GM18508 (cell line): ENCODE measurements around the gene LRRC41.
A peak's percentile ranks its signal among the peaks of the same experiment; 100 is the strongest.
"Not testable (repeated sequence)": the region's sequence is repeated elsewhere in the genome, so short reads cannot be mapped to it uniquely, and the experiment has no call there.

Source experiments
- ATAC-seq: cut with Tn5 transposase; IDR thresholded peaks from one replicate; pipeline ENCODE4 v1.9.1; 2021; ENCODE audit warnings: moderate number of reproducible peaks; ENCODE audit not compliant: insufficient read depth, unreplicated experiment

The LRRC41 gene

DNA sequence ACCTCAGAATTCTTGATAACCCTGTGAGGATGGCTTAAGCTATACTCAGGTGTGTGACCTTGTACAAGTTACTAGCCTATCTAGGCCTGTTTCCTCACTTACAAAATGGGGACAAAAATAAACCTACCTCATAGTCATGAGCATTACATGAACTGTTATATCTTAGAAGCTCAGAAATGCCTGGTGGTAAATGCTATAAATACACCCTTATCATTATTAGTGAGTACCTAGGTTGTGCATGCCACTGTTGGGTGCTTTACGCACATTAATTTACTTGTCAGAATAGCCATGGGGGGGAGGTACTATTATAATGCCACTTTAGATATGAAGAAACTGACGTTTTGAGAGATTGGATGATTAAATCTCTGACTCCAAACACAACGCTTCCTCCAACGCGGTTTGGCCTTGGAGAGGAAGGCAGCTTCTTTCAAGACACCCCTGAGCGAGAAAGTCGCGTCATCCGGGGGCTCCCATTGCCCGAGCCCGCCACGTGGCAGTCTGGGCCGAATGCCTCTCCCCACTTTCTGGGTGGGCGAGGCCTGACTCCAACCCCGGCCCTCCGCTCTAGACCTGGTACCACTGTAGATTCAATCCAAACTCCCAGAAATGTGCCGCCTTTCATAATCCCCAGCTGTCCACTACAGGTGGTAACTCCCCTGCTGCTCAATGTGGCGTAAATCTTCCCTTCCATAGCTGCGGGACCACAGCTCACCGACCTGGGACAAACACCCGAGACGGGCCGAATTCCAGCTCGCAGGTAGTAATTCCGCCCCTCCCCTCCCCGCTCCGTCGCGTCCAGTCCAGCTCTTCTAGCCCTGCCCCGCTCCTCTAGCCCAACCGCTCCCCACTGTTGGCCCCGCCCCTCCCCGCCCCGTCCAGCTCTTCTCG is 56.6 kb downstream of the LRRC41 start:
- peak; percentile 17 for ATAC-seq

DNA sequence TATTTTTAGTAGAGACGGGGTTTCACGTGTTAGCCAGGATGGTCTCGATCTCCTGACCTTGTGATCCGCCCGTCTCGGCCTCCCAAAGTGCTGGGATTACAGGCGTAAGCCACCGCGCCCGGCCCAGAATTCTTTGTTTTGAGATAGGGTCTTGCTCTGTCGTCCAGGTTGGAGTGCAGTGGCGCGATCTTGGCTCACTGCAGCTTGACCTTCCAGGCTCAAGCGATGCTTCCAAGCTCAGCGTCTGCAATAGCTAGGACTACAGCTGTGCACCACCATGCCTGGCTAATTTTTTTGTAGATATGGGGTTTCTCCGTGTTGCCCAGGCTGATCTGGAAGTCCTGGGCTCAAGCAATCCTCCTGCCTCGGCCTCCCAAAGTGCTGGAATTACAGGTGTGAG is 57.3 kb downstream of the LRRC41 start:
- ATAC-seq = not testable (repeated sequence)

DNA sequence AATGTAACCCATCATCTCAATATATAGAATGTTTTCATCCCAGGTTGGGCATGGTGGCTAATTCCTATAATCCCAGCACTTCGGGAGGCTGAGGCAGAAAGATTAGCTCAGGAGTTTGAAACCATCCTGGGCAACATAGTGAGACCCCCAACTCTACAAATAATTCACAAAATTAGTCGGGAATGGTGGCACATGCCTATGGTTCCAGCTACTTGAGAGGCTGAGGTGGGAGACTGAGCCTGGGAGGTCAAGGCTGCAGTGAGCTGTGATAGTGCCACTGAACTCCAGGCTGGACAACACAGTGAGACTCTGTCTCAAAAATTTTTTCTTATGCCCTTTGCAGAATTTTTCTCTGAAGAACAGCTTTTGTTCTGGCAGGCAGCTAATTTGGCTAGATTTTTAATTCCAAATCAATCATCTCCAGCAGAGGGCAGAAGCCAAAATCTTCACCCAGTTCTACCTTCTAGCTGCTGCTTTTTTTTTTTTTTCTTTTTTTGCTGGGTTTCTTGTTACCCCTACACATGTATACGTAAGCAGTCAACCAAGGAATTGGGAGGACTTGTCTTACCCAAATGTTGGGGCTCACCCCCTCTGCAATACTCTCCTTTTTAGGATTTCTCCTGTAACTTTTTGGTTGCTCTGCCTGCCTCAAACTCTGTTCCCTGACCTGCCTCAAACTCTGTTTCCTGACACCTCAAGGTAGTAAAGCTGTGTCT is 58.6 kb downstream of the LRRC41 start:
- no peak for ATAC-seq

DNA sequence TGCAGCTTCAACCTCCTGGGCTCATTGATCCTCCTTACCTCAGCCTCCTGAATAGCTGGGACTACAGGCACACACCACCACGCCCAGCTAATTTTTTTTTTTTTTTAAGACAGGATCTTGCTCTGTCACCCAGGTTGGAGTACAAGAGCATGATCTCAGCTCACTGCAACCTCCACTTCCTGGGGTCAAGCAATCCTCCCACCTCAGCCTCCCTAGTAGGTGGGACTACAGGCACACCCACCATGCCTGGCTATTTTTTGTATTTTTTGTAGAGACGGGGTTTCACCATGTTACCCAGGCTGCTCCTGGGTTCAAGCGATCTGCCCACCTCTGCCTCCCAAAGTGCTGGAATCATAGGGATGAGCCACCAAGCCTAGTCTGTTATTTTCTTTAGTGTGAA is 59.6 kb downstream of the LRRC41 start:
- ATAC-seq = not testable (repeated sequence)

DNA sequence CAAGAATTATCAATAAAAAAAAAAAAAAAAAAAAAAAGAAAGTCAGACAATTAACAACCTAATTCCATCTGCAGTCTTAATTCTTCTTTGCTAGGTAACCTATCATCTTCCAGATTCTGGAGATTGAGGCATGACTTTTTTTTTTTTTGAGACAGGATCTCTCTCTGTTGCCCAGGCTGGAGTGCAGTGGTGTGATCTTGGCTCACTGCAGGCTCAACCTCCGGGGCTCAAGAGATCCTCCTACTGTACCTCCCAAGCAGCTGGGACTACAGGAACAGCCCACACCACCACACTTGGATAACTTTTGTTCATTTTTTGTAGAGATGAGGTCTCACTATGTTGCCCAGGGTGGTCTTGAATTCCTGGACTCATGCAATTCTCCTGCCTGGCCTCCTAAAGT is 60.5 kb downstream of the LRRC41 start:
- ATAC-seq = no peak

DNA sequence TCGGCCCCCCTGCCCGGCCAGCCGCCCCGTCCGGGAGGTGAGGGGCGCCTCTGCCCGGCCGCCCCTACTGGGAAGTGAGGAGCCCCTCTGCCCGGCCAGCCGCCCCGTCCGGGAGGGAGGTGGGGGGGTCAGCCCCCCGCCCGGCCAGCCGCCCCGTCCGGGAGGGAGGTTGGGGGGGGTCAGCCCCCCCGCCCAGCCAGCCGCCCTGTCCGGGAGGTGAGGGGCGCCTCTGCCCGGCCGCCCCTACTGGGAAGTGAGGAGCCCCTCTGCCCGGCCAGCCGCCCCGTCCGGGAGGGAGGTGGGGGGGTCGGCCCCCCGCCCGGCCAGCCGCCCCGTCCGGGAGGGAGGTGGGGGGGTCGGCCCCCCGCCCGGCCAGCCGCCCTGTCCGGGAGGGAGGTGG is 61.7 kb downstream of the LRRC41 start:
- ATAC-seq = not testable (repeated sequence)

DNA sequence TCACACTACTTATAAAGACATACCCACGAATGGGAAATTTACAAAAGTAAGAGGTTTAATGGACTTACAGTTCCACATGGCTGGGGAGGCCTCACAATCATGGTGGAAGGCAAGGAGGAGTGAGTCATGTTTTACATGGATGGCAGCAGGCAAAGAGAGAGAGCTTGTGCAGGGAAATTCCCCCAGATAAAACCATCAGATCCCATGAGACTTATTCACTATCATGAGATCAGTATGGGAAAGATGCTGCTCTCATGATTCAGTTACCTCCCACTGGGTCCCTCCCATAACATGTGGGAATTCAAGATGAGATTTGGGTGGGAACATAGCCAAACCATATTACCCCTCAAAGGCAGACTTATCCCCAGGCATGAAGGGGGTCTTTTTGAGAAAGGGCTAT is 64.6 kb downstream of the LRRC41 start:
- ATAC-seq = not testable (repeated sequence)

DNA sequence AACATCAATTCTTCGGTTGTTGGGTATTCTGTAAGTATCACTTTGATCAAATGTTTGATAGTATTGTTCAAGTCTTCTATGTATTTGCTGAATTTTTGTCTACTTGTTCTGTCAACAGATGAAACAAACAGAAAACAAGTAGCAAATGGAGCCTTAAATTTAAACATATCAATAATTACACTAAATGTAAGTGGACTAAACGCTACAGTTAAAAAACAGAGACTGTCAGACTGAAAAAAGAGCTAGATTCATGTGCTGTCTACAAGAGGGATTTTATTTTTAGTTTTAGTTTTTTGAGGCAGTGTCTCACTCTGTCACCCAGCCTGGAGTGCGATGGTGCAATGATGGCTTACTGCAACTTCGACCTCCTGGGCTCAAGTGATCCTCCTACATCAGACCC is 66.5 kb downstream of the LRRC41 start:
- ATAC-seq = no peak

DNA sequence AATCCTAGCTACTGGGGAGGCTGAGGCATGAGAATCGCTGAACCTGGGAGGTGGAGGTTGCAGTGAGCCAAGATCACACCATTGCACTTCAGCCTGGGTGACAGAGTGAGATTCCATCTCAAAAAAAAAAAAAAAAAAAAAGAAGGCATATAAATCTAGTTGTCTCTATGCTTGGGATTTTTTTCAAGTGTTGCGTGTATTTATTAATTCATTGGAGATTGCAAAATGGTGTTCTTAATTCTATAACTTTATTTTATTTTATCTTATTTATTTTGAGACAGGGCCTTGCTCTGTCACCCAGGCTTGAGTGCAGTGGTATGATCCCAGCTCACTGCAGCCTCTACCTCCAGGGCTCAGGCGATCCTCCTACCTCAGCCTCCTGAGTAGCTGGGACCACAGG is 72.2 kb downstream of the LRRC41 start:
- ATAC-seq = not testable (repeated sequence)
